Endodermal cell (in vitro differentiated cells): ENCODE data around the gene NECAP2. TPM values are rescaled to one million over a fixed set of nuclear protein-coding genes. Genes with fewer than 3 reads are reported as not detected.
A peak's percentile ranks its signal among the peaks of the same experiment; 100 is the strongest.

Experiments
- DNase-seq: peaks from one replicate; pipeline ENCODE4 v3.0.0-alpha.2; 2017
- H3K27ac ChIP-seq: 2 replicates; pipeline ENCODE4 v1.5.1; 2013; ENCODE audit warnings: mild to moderate bottlenecking, low read depth, low read length, moderate library complexity
- H3K27me3 ChIP-seq: 2 replicates; pipeline ENCODE4 v1.6.1; 2013; ENCODE audit warnings: mild to moderate bottlenecking, low read length, moderate library complexity; ENCODE audit not compliant: insufficient read depth, control insufficient read depth, poor library complexity, severe bottlenecking
- H3K36me3 ChIP-seq: 2 replicates; pipeline ENCODE4 v1.7.0; 2013; ENCODE audit warnings: mild to moderate bottlenecking, low read length, moderate library complexity; ENCODE audit not compliant: control insufficient read depth, insufficient read depth
- H3K4me1 ChIP-seq: one replicate; pipeline ENCODE4 v1.7.0; 2013; ENCODE audit warnings: low read length; ENCODE audit not compliant: control insufficient read depth, insufficient read depth
- H3K4me3 ChIP-seq: 2 replicates; pipeline ENCODE4 v1.5.1; 2013; ENCODE audit warnings: mild to moderate bottlenecking, low read length, moderate library complexity
- H3K9ac ChIP-seq: 2 replicates; pipeline ENCODE4 v1.6.1; 2013; ENCODE audit warnings: mild to moderate bottlenecking, low read length, moderate library complexity; ENCODE audit not compliant: poor library complexity, severe bottlenecking; ENCODE audit errors: extremely low read depth
- H3K9me3 ChIP-seq: 2 replicates; pipeline ENCODE4 v1.6.1; 2013; ENCODE audit warnings: mild to moderate bottlenecking, low read length, moderate library complexity; ENCODE audit not compliant: control insufficient read depth
- H3K27ac Mint-ChIP-seq: 2 replicates; pipeline ENCODE4 v1.8.0; 2020; ENCODE audit warnings: mixed read lengths
- H3K27me3 Mint-ChIP-seq: 2 replicates; pipeline ENCODE4 v1.8.0; 2021; ENCODE audit warnings: mild to moderate bottlenecking, mixed read lengths; ENCODE audit not compliant: insufficient read depth
- H3K36me3 Mint-ChIP-seq: 2 replicates; pipeline ENCODE4 v1.8.0; 2020; ENCODE audit warnings: low read depth, mixed read lengths
- H3K4me1 Mint-ChIP-seq: 2 replicates; pipeline ENCODE4 v1.8.0; 2020; ENCODE audit warnings: mixed read lengths
- H3K4me3 Mint-ChIP-seq: 2 replicates; pipeline ENCODE4 v1.8.0; 2020; ENCODE audit warnings: mild to moderate bottlenecking, moderate library complexity, mixed read lengths
- H3K9me3 Mint-ChIP-seq: 2 replicates; pipeline ENCODE4 v1.8.0; 2020; ENCODE audit warnings: mild to moderate bottlenecking, mixed read lengths
- WGBS, 2 experiments: methylation state at CpG; one replicate each; pipeline versions ENCODE4 v1.1.5 to v1.1.7; 2013; ENCODE audit warnings: missing lambda C conversion rate in 2 of 2, mixed read lengths in 1 of 2; ENCODE audit not compliant: insufficient coverage in 1 of 2, insufficient read length in 1 of 2; 5-methylcytosine and 5-hydroxymethylcytosine counted together
- total RNA-seq, 2 donors: library from RNA; stranded (reverse); fragmentation: NEBNext Ultra II Directional in 1 of 2; extraction: Animal tissue kit (Norgen Biotek cat#: 25700) in 1 of 2; gene quantifications; 2 replicates in 1 of 2; 3 replicates in 1 of 2; pipeline ENCODE4 v1.2.1, GENCODE V29; 2021
- TF ChIP-seq, protein P1 (sequence below): fragments of 200-600 bp; sonication (generic); conservative IDR thresholded peaks from 2 replicates; pipeline ENCODE4 v1.5.0; 2021; ENCODE audit warnings: antibody characterized with exemption, mild to moderate bottlenecking

NECAP2 gene
- total RNA-seq, 2 donors from 2014 or later: 43.9 to 45.8 TPM

DNA sequence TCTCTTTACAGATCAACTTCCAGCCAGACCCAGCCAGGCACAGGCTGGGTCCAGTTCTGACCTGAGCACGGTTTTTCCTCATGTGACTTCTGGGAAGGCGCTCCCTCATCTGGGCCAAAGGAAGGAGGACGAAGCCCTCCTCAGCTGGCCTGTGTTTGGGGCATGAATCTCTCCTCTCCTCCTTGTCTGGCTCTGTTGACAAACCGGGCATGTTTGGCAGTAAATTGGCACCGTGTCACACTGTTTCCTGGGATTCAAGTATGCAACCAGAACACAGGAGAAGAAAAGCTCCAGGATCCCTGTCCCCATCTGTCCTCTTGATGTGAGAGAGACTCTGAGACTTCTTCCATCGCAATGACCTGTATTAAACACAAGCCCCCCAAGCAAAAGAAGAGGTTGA lies 18.3 kb downstream of the NECAP2 start:
- Mint-ChIP-seq H3K27ac (peak overlapping the region; percentile 52), H3K27me3 (no peaks in the 10 kb centered on the region), H3K4me1 (no peaks in the 10 kb centered on the region), H3K36me3 (peaks cover 70% of the 10 kb centered on the region), H3K9me3 (no peaks in the 10 kb centered on the region), H3K4me3 (no peak overlapping the region)
- no peak for DNase-seq
- TF ChIP-seq, protein P1, sequence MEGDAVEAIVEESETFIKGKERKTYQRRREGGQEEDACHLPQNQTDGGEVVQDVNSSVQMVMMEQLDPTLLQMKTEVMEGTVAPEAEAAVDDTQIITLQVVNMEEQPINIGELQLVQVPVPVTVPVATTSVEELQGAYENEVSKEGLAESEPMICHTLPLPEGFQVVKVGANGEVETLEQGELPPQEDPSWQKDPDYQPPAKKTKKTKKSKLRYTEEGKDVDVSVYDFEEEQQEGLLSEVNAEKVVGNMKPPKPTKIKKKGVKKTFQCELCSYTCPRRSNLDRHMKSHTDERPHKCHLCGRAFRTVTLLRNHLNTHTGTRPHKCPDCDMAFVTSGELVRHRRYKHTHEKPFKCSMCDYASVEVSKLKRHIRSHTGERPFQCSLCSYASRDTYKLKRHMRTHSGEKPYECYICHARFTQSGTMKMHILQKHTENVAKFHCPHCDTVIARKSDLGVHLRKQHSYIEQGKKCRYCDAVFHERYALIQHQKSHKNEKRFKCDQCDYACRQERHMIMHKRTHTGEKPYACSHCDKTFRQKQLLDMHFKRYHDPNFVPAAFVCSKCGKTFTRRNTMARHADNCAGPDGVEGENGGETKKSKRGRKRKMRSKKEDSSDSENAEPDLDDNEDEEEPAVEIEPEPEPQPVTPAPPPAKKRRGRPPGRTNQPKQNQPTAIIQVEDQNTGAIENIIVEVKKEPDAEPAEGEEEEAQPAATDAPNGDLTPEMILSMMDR: no peak
- no peak overlapping the region for H3K27ac ChIP-seq
- H3K27me3 ChIP-seq: no peaks in the 10 kb centered on the region
- H3K9ac ChIP-seq: no peak overlapping the region
- H3K36me3 ChIP-seq: peaks cover 83% of the 10 kb centered on the region
- no peaks in the 10 kb centered on the region for H3K4me1 ChIP-seq
- H3K4me3 ChIP-seq: no peak overlapping the region
- H3K9me3 ChIP-seq: no peaks in the 10 kb centered on the region
- 93 to 98% methylated on average over 6 of the region's 6 CpGs for WGBS, 2 experiments

DNA sequence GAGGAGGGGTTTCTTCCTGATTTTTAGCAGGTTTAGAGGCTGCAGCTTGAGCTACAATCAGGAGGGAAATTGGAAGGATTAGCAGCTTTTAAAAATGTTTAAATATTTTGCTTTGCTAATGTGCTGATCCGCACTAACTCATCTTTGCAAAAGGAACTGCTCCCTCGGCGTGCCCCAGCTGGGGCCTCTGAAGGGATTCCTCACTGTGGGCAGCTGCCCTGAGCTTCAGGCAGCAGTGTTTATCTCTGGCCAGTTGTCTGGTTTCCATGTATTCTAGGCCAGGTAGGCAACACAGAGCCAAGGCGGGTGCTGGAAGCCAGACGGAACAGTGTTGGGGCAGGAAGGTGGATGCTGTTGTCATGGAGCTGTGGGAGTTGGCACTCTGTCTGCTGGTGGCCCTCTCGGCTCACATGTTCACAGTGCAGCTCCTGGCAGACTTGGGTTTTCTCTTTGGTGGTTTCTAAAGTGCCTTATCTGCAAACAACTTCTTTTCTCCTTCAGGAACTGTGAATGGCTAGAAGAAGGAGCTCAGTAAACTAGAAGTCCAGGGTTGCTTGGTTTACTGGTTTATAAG lies 18.9 kb downstream of the NECAP2 start:
- no peak overlapping the region for H3K4me3 ChIP-seq
- Mint-ChIP-seq H3K27ac (no peak overlapping the region), H3K36me3 (peaks cover 75% of the 10 kb centered on the region)

DNA sequence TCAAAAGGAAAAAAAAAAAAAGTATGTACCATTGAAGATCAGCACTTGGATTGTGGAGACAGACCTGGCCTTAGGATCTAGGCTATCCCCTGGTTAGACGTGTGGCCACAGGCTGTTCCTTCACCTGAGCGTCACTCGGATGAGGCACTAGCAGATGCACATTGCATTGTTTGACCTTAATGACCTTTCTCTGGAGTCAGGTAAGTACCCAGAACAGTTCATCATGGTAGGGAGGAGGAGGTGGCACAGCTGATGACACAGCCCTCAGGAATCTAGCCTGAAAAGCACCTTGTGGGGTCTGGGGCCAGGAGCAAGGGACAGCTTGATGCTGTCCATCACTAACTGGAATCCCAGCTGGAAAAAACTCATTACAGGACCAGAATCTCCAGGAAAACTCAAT lies 21.2 kb downstream of the NECAP2 start:
- Mint-ChIP-seq H3K4me3 (no peak overlapping the region), H3K27me3 (no peaks in the 10 kb centered on the region), H3K27ac (peak overlapping the region; percentile 17), H3K4me1 (no peaks in the 10 kb centered on the region), H3K9me3 (no peaks in the 10 kb centered on the region), H3K36me3 (peaks cover 64% of the 10 kb centered on the region)
- Histone ChIP-seq H3K4me3 (no peak overlapping the region), H3K4me1 (no peaks in the 10 kb centered on the region), H3K9me3 (no peaks in the 10 kb centered on the region), H3K36me3 (peaks cover 66% of the 10 kb centered on the region), H3K27ac (no peak overlapping the region), H3K27me3 (no peaks in the 10 kb centered on the region), H3K9ac (no peak overlapping the region)
- 97 to 100% methylated on average over 3 of the region's 3 CpGs for WGBS, 2 experiments
- TF ChIP-seq, protein P1: no peak
- no peak for DNase-seq

More for the DNA sequence above, 18.9 kb downstream of the NECAP2 start:
- WGBS, 2 experiments: 93 to 97% methylated on average over 5 to 6 of the region's 6 CpGs
- TF ChIP-seq, protein P1: no peak
- no peak overlapping the region for H3K9ac ChIP-seq
- Mint-ChIP-seq H3K9me3 (no peaks in the 10 kb centered on the region), H3K4me3 (no peak overlapping the region), H3K4me1 (no peaks in the 10 kb centered on the region), H3K27me3 (no peaks in the 10 kb centered on the region)
- no peaks in the 10 kb centered on the region for H3K9me3 ChIP-seq
- H3K4me1 ChIP-seq: no peaks in the 10 kb centered on the region
- H3K27ac ChIP-seq: no peak overlapping the region
- no peaks in the 10 kb centered on the region for H3K27me3 ChIP-seq
- no peak for DNase-seq
- H3K36me3 ChIP-seq: peaks cover 87% of the 10 kb centered on the region
